ENCODE measurements around the gene STUM.
"Not testable (repeated sequence)": the region's sequence is repeated elsewhere in the genome, so short reads cannot be mapped to it uniquely, and the experiment has no call there.

Gene STUM

DNA sequence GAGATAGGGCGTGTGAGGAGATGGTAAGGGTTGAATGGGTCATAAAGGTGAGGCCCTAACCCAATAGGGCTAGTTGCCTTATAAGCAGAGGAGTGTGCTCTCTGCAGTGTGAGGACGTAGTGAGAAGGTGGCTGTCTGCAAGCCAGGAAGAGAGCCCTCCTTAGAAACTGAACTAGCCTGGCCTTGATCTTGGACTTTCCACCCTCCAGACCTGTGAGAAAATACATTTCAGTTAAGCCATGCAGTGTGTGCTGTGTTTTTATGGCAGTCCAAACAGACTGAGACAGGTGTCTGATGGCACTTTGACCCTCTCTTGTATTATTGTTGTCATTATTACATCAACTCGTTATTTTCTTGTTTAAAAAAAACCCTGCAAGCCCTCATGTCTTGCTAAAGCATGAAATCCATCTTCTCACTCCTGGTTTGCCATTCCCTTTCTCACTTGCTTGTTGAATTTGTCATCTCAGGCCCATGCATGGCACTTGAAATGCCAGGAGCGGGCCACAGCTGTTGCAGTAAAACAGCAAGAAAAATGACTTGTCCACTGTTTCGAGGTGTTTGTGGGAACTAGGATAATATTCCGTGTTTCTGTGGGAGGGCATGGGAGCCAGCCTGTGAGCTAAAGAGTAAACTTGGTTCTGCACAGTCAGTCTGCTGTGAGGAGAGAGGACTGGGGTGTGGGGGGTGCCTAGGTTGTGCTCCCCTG, 78.6 kb downstream of the STUM start:
- no peak for DNase-seq (ENCODE audit: low spot score)

- DNase-seq (ENCODE audit: low spot score), result no peak
Measured at GRCh38 chr1:226627924-226628611, 79.5 kb downstream of the STUM start.

DNA sequence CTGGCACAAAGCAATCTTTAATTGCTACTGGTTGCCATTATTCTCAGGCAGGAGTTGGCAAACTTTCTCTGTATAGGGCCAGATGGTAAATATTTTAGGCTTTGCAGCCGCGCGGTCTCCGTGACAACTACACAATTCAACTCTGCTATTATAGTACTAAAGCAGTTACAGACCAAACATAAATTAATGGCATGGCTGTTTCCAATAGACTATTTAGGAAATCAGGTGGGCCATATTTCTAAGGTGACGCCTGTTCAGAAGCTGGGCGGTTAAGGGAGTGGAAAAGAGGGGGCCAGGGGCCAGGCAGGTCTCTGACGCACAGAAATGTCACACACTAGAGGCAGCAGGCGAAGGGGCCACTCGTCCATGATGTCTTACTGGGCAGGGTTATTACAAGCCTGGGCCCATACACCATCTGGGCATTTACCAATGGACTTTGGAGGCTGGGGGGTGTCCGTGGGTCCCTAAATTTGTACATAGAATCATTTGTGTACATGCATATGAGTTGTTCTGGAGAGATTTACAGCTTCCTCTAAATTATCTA, 80.1 kb downstream of the STUM start:
- no peak for DNase-seq (ENCODE audit: low spot score)

DNA sequence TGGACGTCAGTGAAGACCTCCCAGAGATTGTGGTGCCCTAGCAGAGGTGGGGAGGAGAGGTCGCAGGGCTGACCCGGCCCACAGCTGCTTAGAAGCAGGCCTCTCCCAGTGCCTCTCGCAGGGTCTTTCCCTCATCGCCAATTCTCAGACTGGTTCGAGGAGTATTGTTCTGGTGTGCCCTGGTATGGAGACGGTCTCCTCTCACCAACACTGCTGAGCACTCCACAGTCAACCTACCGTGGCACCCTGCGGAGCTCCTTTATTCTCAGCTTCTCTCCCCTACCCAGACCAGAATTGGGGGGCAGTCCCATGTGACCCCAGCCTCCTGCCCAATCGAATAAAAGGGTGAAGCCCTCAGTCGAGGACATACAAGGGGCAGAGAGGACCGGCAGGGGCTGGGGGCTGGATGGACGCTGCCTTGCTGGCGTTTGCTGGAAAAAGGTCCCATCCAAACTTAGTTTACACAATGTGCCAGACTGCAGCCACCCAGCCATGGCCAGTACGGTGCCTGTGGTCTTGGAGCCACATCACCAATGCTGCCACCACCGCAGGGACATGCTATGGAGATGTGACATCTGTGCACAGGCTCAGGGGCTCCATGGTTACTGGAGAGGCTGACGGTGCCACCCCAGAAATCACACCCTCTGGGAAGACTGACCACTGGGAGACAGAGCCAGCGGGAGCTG, 80.8 kb downstream of the STUM start:
- no peak for DNase-seq (ENCODE audit: low spot score)

GRCh38 chr1:226629896-226630550, 81.5 kb downstream of the STUM start:
- no peak for DNase-seq (ENCODE audit: low spot score)

DNA sequence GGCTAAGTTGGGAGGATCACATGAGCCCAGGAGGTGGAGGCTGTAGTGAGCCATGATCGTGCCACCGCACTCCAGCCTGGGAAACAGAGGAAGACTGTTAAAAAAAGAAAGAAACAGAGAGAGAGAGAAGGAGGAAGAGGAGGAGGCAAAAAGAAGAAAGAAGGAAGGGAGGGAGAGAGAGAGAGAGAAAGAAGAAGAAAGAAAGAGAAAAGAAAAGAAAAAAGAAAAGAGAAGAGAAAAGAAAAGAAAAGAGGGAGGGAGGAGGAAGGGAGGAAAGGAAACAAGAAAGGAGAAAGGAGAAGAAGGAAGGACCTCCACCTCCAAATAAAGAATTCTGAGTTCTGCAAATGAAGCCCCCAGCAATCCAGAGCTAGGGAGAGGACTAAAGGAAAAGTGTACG, 82.0 kb downstream of the STUM start:
- DNase-seq (ENCODE audit: low spot score), result no peak

DNA sequence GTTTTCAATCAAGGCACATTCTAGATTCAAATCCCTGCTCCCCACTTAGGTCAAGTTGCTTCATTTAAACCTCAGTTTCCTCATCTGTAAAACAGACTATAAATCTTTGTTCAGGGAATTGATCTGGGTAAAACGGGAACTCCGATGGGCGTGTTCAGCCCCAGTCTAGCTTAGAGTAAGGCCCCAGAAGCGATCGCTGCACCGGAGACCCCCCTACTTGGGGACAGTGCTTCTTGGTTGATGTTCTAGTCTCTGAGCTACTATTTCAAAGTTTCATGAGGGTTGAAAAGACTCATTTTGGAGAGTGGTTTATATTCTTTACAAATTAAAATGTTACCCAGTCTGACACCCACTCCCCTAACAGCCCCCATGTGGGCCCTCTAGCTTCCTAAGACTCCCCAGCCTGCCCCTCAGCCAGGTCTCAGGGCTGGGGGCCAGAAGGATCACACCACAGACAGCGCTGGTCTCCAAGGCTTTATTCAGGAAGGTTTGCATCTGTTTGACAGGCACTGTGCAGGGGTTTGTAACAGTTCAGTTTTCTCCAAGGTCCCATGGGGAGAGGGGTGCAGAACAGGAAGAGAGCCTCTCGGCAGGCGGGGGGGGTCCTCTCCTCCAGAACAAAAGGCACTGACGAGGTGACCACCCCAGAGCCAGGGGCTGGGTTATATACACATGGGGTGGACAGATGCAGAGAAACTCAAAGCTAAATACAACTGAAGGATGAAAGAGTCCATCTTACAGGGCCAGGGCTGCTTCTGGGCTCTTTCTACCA, 82.9 kb downstream of the STUM start:
- no peak for DNase-seq (ENCODE audit: low spot score)

DNA sequence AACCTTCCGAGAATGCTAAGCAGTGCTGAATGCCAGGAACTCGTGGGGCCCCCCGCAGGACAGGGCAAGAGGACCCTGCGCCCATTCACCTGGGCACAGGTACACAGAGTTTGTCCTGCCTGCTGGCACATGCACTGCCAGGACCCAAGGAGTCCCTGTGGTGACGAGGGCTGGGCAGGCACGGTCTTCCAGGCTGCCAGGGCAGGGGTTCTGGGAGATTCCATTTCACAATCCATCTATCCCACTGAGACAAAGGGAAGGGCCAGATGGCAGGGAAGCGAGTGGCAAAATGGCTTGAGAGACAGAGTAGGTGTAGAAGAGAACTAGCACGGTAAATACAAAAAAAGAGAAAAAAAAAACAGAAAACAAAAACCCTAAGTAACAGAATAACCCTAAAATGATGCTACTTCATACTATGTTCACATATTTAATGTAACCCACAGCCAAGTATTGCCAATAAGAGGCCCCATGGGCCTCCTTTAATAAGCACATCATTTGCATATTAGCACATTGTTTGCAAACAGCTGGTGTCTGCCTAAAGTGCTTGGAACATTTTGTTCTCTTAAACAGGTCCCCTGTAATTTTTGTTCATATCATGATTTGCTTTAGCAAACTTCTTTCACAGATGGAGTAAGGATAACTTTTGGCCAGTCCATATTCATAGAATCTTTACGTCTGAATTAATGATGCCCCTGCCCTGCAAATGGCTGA, 83.8 kb downstream of the STUM start:
- no peak for DNase-seq (ENCODE audit: low spot score)

- DNase-seq (ENCODE audit: low spot score), result no peak
Measured at GRCh38 chr1:226632922-226633351, 84.4 kb downstream of the STUM start.

DNA sequence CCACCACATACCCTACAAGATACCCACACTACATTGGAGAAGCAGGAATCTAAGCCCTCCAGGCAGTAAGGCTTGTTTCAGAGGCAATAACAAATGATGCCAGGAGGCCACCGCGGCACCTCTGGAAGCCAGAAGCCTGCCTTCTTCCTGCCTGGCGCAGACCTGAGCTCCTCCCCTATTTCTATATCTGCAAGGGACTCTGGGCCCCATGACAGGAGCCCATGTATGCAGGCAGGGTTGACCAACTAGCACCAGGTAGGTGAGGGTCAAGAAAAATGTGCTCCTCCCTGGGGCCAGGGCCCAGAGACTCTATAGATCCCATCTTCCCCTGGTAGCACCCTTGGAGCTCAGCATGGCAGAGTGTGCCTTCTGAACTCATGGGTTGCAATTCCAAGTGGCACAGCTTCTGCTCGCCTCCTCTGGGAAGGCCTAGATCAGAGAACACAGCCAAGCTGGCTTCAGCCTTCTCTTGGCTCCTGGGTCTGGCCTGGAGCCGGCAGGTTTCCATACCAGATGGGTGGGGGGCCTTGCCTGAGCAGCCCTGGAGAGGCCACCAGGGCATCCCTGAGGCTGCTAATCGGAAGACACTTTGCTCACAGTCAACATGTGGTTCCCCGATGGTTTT, 85.1 kb downstream of the STUM start:
- no peak for DNase-seq (ENCODE audit: low spot score)

- DNase-seq (ENCODE audit: low spot score), result peak; percentile 89
Measured at GRCh38 chr1:226634166-226634588, 85.6 kb downstream of the STUM start.

DNA sequence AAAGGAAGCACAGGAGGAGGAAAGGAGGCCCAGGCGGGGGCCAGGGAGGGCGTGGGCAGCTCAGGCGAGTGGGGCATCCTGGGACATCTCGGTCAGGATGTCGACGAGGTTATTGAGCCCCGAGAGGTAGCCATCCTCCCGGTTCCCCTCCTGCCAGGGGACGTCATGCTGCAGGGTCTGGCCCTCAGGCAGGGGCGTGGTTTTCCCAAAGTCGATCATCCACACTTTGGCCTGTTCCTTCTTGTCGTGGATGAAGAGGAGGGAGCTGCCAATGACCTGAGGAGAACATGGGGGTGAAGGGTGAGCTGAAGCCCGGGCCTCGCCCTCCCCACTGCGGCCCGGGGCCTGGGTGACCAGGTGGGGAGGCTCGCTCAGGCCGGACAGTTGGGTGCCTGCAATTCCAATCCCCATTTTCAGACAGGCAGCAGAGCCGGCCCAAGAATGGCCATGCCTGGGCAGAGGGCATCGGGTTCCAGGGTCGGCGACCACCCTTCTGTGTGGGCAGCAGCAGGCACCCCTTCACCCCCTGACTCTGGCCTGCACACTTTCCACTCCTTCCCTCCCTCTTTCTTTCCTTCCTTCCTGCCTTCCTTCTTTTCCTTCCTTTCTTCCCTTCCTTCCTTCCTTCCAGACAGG, 86.2 kb downstream of the STUM start:
- no peak for DNase-seq (ENCODE audit: low spot score)

GRCh38 chr1:226635456-226635941, 86.9 kb downstream of the STUM start:
- DNase-seq (ENCODE audit: low spot score), result no peak

GRCh38 chr1:226636847-226637096, 88.2 kb downstream of the STUM start:
- DNase-seq (ENCODE audit: low spot score), result no peak

- DNase-seq (ENCODE audit: low spot score), result no peak
Measured at GRCh38 chr1:226637147-226637935, 88.8 kb downstream of the STUM start.

GRCh38 chr1:226638001-226638601, 89.5 kb downstream of the STUM start:
- DNase-seq (ENCODE audit: low spot score), result no peak

GRCh38 chr1:226638608-226639007, 90.0 kb downstream of the STUM start:
- no peak for DNase-seq (ENCODE audit: low spot score)

DNA sequence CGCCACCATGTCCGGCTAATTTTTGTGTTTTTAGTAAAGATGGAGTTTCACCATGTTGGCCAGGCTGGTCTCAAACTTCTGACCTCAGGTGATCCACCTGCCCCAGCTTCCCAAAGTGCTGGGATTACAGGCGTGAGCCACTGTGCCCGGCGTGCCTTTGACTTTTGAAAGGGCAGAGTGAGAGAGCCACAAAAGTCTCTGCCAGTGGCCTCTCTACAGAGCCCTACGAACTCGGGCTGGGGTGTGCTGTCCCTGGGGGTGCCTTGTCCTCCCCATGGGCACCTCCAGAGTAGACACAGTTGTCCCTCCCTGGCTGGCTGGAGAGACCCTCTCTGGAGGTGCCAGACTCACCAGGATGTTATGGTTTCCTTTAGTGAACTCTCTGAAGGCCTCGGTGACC, 90.6 kb downstream of the STUM start:
- DNase-seq (ENCODE audit: low spot score), result not testable (repeated sequence)

DNA sequence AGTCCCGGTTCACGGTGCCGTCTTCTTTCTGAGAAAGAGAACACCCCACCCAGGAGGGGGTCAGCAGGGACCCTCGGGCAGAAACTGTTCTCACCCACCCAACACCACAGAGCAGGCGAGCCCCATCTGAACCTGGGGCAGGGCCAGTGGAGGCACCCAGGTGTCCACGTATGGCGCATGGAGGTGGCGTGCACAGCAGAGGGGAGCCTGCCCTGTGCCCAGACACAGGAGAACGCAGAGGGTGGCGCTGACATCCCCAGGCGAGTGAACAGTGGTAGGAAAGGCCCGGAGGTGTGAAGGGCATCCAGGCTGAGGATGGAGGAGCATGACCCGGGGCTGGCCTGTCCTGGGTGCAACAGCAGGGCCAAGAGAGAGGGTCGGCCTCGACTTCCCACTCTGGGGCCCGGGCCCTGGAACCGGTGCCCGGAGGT, 91.1 kb downstream of the STUM start:
- DNase-seq (ENCODE audit: low spot score), result no peak

Measured in Ammon's horn (tissue), 1 donor.